ENCODE measurements around the gene NR3C2. TPM values are rescaled to one million over a fixed set of nuclear protein-coding genes. Genes with fewer than 3 reads are reported as not detected.

NR3C2 gene
- total and polyA plus RNA-seq, 12 donors = 1.1 to 19.8 (median 11.7) TPM

- no peak overlapping the region for H3K4me3 ChIP-seq
- intact Hi-C loops (cut with DNase I) = no loop called here
- no peaks in the 10 kb centered on the region for H3K36me3 ChIP-seq (replicated peaks in 1 of 2)
- TF ChIP-seq POLR2A (IDR thresholded peaks at IDR 0.05) (no peak), CTCF (IDR thresholded peaks at IDR 0.05) (no peak)
- DNase-seq = no peak
- H3K9me3 ChIP-seq (replicated peaks in 1 of 3) = no peaks in the 10 kb centered on the region
- 97 to 100% (median 99%) methylated on average over 1 of the region's 1 CpG for WGBS, 4 donors
- no peak overlapping the region for H3K27ac ChIP-seq
- peaks cover 6 to 9% of the 10 kb centered on the region in 2 donors for H3K4me1 ChIP-seq (replicated peaks in 1 of 2)
- no peaks in the 10 kb centered on the region for H3K27me3 ChIP-seq
Measured at GRCh38 chr4:148254621-148255343, 187.4 kb downstream of the NR3C2 start.

- H3K9me3 ChIP-seq (replicated peaks in 1 of 3) = no peaks in the 10 kb centered on the region
- no peaks in the 10 kb centered on the region for H3K27me3 ChIP-seq
- H3K36me3 ChIP-seq (replicated peaks in 1 of 2) = no peaks in the 10 kb centered on the region
- TF ChIP-seq POLR2A (IDR thresholded peaks at IDR 0.05) (no peak), CTCF (IDR thresholded peaks at IDR 0.05) (no peak)
- peaks cover 6 to 9% of the 10 kb centered on the region in 2 donors for H3K4me1 ChIP-seq (replicated peaks in 1 of 2)
- 86 to 93% (median 91%) methylated on average over 4 of the region's 4 CpGs for WGBS, 4 donors
- intact Hi-C loops (cut with DNase I) = no loop called here
- no peak for DNase-seq
- H3K27ac ChIP-seq = no peak overlapping the region
- no peak overlapping the region for H3K4me3 ChIP-seq
Measured at GRCh38 chr4:148253768-148254167, 188.4 kb downstream of the NR3C2 start.

- Histone ChIP-seq H3K4me1 (replicated peaks in 1 of 2) (peaks cover 0 to 9% of the 10 kb centered on the region in 2 donors), H3K27ac (no peak overlapping the region), H3K9me3 (replicated peaks in 1 of 3) (no peaks in the 10 kb centered on the region), H3K4me3 (no peak overlapping the region), H3K27me3 (no peaks in the 10 kb centered on the region), H3K36me3 (replicated peaks in 1 of 2) (no peaks in the 10 kb centered on the region)
- WGBS, 4 donors = 79 to 95% (median 93%) methylated on average over 4 of the region's 4 CpGs
- no peak for TF ChIP-seq POLR2A (IDR thresholded peaks at IDR 0.05)
- no peak for TF ChIP-seq CTCF (IDR thresholded peaks at IDR 0.05)
- no peak for DNase-seq
- intact Hi-C loops (cut with DNase I) = no loop called here
Measured at GRCh38 chr4:148248824-148249223, 193.4 kb downstream of the NR3C2 start.

GRCh38 chr4:148245015-148245414 lies 197.2 kb downstream of the NR3C2 start:
- intact Hi-C loops (cut with DNase I) = no loop called here
- H3K4me3 ChIP-seq = no peak overlapping the region
- H3K4me1 ChIP-seq (replicated peaks in 1 of 2) = peaks cover 2 to 7% of the 10 kb centered on the region in 2 donors
- TF ChIP-seq POLR2A (IDR thresholded peaks at IDR 0.05) (no peak), CTCF (IDR thresholded peaks at IDR 0.05) (no peak)
- H3K9me3 ChIP-seq (replicated peaks in 1 of 3) = no peaks in the 10 kb centered on the region
- H3K27me3 ChIP-seq = no peaks in the 10 kb centered on the region
- no peak for DNase-seq
- no peaks in the 10 kb centered on the region for H3K36me3 ChIP-seq (replicated peaks in 1 of 2)
- WGBS, 4 donors = 65 to 82% (median 74%) methylated on average over 3 of the region's 3 CpGs
- H3K27ac ChIP-seq = no peak overlapping the region

Measured in adrenal gland (tissue), 12 donors.